GM12892 (cell line): Measurements from ENCODE around the gene SLC6A20.

Experiments
- POLR2A ChIP-seq: IDR thresholded peaks from 2 replicates; pipeline ENCODE4 v1.6.1; 2011; ENCODE audit warnings: low read depth, low read length, control low read depth
- POLR2AphosphoS5 ChIP-seq: IDR thresholded peaks from 2 replicates; pipeline ENCODE4 v1.6.1; 2011; ENCODE audit warnings: low read depth, low read length, control low read depth
- TAF1 ChIP-seq: IDR thresholded peaks from 2 replicates; pipeline ENCODE4 v1.6.1; 2011; ENCODE audit warnings: low read depth, mild to moderate bottlenecking, control low read depth, low read length, borderline replicate concordance

GRCh38 chr3:45746165-45746776 lies 50.1 kb downstream of the SLC6A20 start:
- TF ChIP-seq POLR2A (no peak), POLR2AphosphoS5 (no peak), TAF1 (no peak)
